IMR-90 (cell line): ENCODE data around the gene GNB5. TPM values are rescaled to one million over a fixed set of nuclear protein-coding genes. Genes with fewer than 3 reads are reported as not detected.

Experiments used
- ATAC-seq: fragments of 200-7000 bp; cut with Tn5 transposase; 2 replicates; pipeline ENCODE4 v1.9.1; 2020; ENCODE audit warnings: low read depth, mild to moderate bottlenecking, moderate library complexity
- BruUV-seq: library from RNA; stranded (reverse); fragments of 400-500 nt; replicated peaks from 2 replicates; lab custom pipeline; 2021; lab: Mats Ljungman, UMichigan
- CTCF ChIA-PET: fragments of 300-600 bp; formaldehyde crosslinking; extraction: SDS; loops from one replicate; lab custom pipeline; 2021; ENCODE audit warnings: antibody characterized with exemption; lab: Yijun Ruan, JAX
- POLR2A ChIA-PET: fragments of 300-600 bp; sonication (Branson Sonifier 250); formaldehyde crosslinking; loops from one replicate; lab custom pipeline; 2022; ENCODE audit warnings: antibody characterized with exemption; ENCODE audit not compliant: unreplicated experiment; lab: Charles Lee
- DNase-seq: peaks from one replicate; pipeline ENCODE4 v3.0.0; 2013
- H2AFZ ChIP-seq: replicated peaks from 2 replicates; pipeline ENCODE3; 2013; ENCODE audit warnings: low read length, mild to moderate bottlenecking; ENCODE audit not compliant: poor library complexity
- H2AK5ac ChIP-seq: 2 replicates; pipeline ENCODE4 v1.6.1; 2013; ENCODE audit warnings: low read depth, low read length, inconsistent platforms
- H2AK9ac ChIP-seq: replicated peaks from 2 replicates; pipeline ENCODE3; 2013; ENCODE audit warnings: mild to moderate bottlenecking, low read depth, low read length, moderate library complexity; ENCODE audit not compliant: poor library complexity
- H2BK120ac ChIP-seq: 2 replicates; pipeline ENCODE4 v1.6.1; 2013; ENCODE audit warnings: low read depth, low read length, inconsistent platforms
- H2BK15ac ChIP-seq: 3 replicates; pipeline ENCODE4 v1.6.1; 2013; ENCODE audit warnings: low read depth, low read length, inconsistent platforms
- H2BK20ac ChIP-seq: 2 replicates; pipeline ENCODE4 v1.6.1; 2013; ENCODE audit warnings: low read depth, mild to moderate bottlenecking, inconsistent platforms, low read length, moderate library complexity
- H2BK5ac ChIP-seq: 2 replicates; pipeline ENCODE4 v1.6.1; 2013; ENCODE audit warnings: mild to moderate bottlenecking, low read depth, low read length, inconsistent platforms; ENCODE audit not compliant: poor library complexity, severe bottlenecking
- H3K14ac ChIP-seq: replicated peaks from 2 replicates; pipeline ENCODE4 v1.6.1; 2013; ENCODE audit warnings: low read depth, low read length, inconsistent platforms
- H3K18ac ChIP-seq: 2 replicates; pipeline ENCODE4 v1.6.1; 2013; ENCODE audit warnings: low read depth, low read length, control low read depth
- H3K23ac ChIP-seq: 2 replicates; pipeline ENCODE4 v1.6.1; 2013; ENCODE audit warnings: low read depth, low read length, inconsistent platforms
- H3K27ac ChIP-seq: 2 replicates; pipeline ENCODE4 v1.5.1; 2013; ENCODE audit warnings: mild to moderate bottlenecking, control low read depth, low read length; ENCODE audit not compliant: insufficient read depth
- H3K27me3 ChIP-seq: 2 replicates; pipeline ENCODE4 v1.6.1; 2013; ENCODE audit warnings: low read length; ENCODE audit not compliant: control insufficient read depth, insufficient read depth
- H3K36me3 ChIP-seq: 2 replicates; pipeline ENCODE4 v1.6.1; 2013; ENCODE audit warnings: low read length, mixed read lengths; ENCODE audit not compliant: control insufficient read depth, insufficient read depth
- H3K4ac ChIP-seq: 2 replicates; pipeline ENCODE4 v1.6.1; 2013; ENCODE audit warnings: low read depth, low read length, inconsistent platforms
- H3K4me1 ChIP-seq: 2 replicates; pipeline ENCODE4 v1.6.1; 2013; ENCODE audit warnings: low read length, mixed read lengths; ENCODE audit not compliant: control insufficient read depth, insufficient read depth
- H3K4me2 ChIP-seq: 2 replicates; pipeline ENCODE4 v1.6.1; 2013; ENCODE audit warnings: low read depth, mild to moderate bottlenecking, control low read depth, low read length, moderate library complexity
- H3K4me3 ChIP-seq: 2 replicates; pipeline ENCODE4 v1.5.1; 2013; ENCODE audit warnings: low read depth, mild to moderate bottlenecking, control low read depth, low read length, moderate library complexity; ENCODE audit not compliant: insufficient read depth
- H3K56ac ChIP-seq: 2 replicates; pipeline ENCODE4 v1.6.1; 2013; ENCODE audit warnings: low read length, inconsistent platforms; ENCODE audit not compliant: insufficient read depth; ENCODE audit errors: extremely low read depth
- H3K79me1 ChIP-seq, 2 experiments: 2 replicates each; pipeline ENCODE4 v1.6.1; 2013; ENCODE audit warnings: low read length in 2 of 2, inconsistent platforms in 1 of 2, low read depth in 1 of 2
- H3K9ac ChIP-seq: 2 replicates; pipeline ENCODE4 v1.6.1; 2013; ENCODE audit warnings: low read depth, low read length, control low read depth
- H3K9me1 ChIP-seq: 2 replicates; pipeline ENCODE4 v1.6.1; 2013; ENCODE audit warnings: low read length, inconsistent platforms; ENCODE audit not compliant: insufficient read depth
- H3K9me3 ChIP-seq: 2 replicates; pipeline ENCODE4 v1.6.1; 2013; ENCODE audit warnings: low read length; ENCODE audit not compliant: control insufficient read depth, insufficient read depth
- H4K20me1 ChIP-seq: 2 replicates; pipeline ENCODE4 v1.6.1; 2013; ENCODE audit warnings: low read length, inconsistent platforms; ENCODE audit not compliant: insufficient read depth
- H4K5ac ChIP-seq: 2 replicates; pipeline ENCODE4 v1.6.1; 2013; ENCODE audit warnings: mild to moderate bottlenecking, low read depth, low read length, control low read depth
- H4K8ac ChIP-seq, 2 experiments: 2 replicates each; pipeline ENCODE4 v1.6.1; 2013; ENCODE audit warnings: low read depth in 2 of 2, low read length in 2 of 2, control low read depth in 1 of 2, inconsistent platforms in 1 of 2
- H4K91ac ChIP-seq: 2 replicates; pipeline ENCODE4 v1.6.1; 2013; ENCODE audit warnings: low read depth, low read length, inconsistent platforms; ENCODE audit not compliant: insufficient read depth
- MXI1 ChIP-seq: IDR thresholded peaks from 2 replicates; pipeline ENCODE4 v1.6.1; 2012; ENCODE audit warnings: low read depth, mild to moderate bottlenecking, low read length, moderate library complexity, borderline replicate concordance
- POLR2A ChIP-seq: IDR thresholded peaks from 2 replicates; pipeline ENCODE4 v1.6.1; 2012; ENCODE audit warnings: mild to moderate bottlenecking, low read depth, low read length
- RFX5 ChIP-seq: IDR thresholded peaks from 2 replicates; pipeline ENCODE4 v1.8.0; 2012; ENCODE audit warnings: low read depth, mild to moderate bottlenecking, low read length, moderate library complexity
- whole genome bisulfite sequencing, 2 experiments: methylation state at CpG; one replicate each; pipeline versions ENCODE4 v1.1.5 to v1.1.7; 2013; ENCODE audit warnings: missing lambda C conversion rate in 2 of 2; ENCODE audit not compliant: insufficient read length in 1 of 2; ENCODE audit errors: extremely low coverage in 2 of 2; 5-methylcytosine and 5-hydroxymethylcytosine counted together
- dilution Hi-C: fragments of 300-500 bp; cut with HindIII; formaldehyde crosslinking; loops from one replicate; pipeline ENCODE4 v1.14.3; 2018; ENCODE audit warnings: low sequenced_read_pairs; ENCODE audit not compliant: unreplicated experiment
- in situ Hi-C: fragments of 300-500 bp; cut with MboI; formaldehyde crosslinking; loops from 3 replicates; pipeline ENCODE4 v1.14.3; 2019; ENCODE audit warnings: low sequenced_read_pairs, inconsistent platforms, mixed read lengths
- intact Hi-C: fragments of 100-400 bp; cut with micrococcal nuclease; formaldehyde crosslinking; loops from 2 replicates; pipeline ENCODE4 v1.10.0; 2022
- polyA plus RNA-seq, 3 experiments: library from polyadenylated mRNA; depleted of rRNA; stranded (reverse); fragments of >200 nt; gene quantifications; 2 replicates each; pipeline ENCODE4 v1.2.3, GENCODE V29; 2012; ENCODE audit warnings: low replicate concordance in 1 of 3
- total RNA-seq: library from RNA; depleted of rRNA; stranded (reverse); fragments of >200 nt; gene quantifications from 2 replicates; pipeline ENCODE4 v1.2.3, GENCODE V29; 2012

The GNB5 gene
- total and polyA plus RNA-seq, 2 of the 4 experiments (the other 2 are of a cell fraction): 27.7 to 33.2 TPM

- Histone ChIP-seq H3K4ac (no peak overlapping the region), H3K4me2 (no peak overlapping the region), H2AFZ (no peak overlapping the region), H3K23ac (no peak overlapping the region), H4K20me1 (no peaks in the 10 kb centered on the region), H4K91ac (no peak overlapping the region), H3K14ac (no peak overlapping the region), H3K79me1 (peaks cover 5 to 24% of the 10 kb centered on the region in 2 experiments; a peak in 3 of 4 replicates), H2AK5ac (no peak overlapping the region), H3K9me3 (no peaks in the 10 kb centered on the region), H2BK120ac (no peak overlapping the region), H2BK5ac (no peak overlapping the region), H3K4me3 (no peak overlapping the region), H3K9ac (no peak overlapping the region), H3K27ac (no peak overlapping the region), H2AK9ac (no peak overlapping the region), H4K8ac (no peak overlapping the region), H3K9me1 (no peaks in the 10 kb centered on the region; the same call in 1 of the 2 replicates), H3K27me3 (no peaks in the 10 kb centered on the region), H4K5ac (no peak overlapping the region), H3K18ac (no peak overlapping the region), H2BK20ac (no peak overlapping the region), H2BK15ac (no peak overlapping the region), H3K4me1 (no peaks in the 10 kb centered on the region), H3K56ac (no peak overlapping the region), H3K36me3 (no peaks in the 10 kb centered on the region)
- DNase-seq (no peak), ATAC-seq (no peak)
- in situ Hi-C loops: no loop called here
- intact Hi-C loops: no loop called here
- TF ChIP-seq POLR2A (no peak), RFX5 (no peak), MXI1 (no peak)
- WGBS, 2 experiments: no CpG with 5 or more reads among the region's 1 CpG
- CTCF ChIA-PET: interaction anchor here (0.6 to 1.4 kb wide), 2 partner anchors 37 to 508 kb away, joined by 3 read pairs; no protein-coding TSS in a partner anchor
- dilution Hi-C loops: no loop called here
- POLR2A ChIA-PET: interaction anchor here (0.6 kb wide), 1 partner anchor 657 kb away, joined by 18 read pairs; no protein-coding TSS in a partner anchor
- BruUV-seq: no TSS peak
These were observed 19.4 kb downstream of the GNB5 start for GRCh38 chr15:52171807-52172206.
